ENCODE data around the gene DOK1. TPM values are rescaled to one million over a fixed set of nuclear protein-coding genes. Genes with fewer than 3 reads are reported as not detected.
A peak's percentile ranks its signal among the peaks of the same experiment; 100 is the strongest.

Gene DOK1
- 9.9 and 20.0 TPM in 2 replicates for total RNA-seq

DNA sequence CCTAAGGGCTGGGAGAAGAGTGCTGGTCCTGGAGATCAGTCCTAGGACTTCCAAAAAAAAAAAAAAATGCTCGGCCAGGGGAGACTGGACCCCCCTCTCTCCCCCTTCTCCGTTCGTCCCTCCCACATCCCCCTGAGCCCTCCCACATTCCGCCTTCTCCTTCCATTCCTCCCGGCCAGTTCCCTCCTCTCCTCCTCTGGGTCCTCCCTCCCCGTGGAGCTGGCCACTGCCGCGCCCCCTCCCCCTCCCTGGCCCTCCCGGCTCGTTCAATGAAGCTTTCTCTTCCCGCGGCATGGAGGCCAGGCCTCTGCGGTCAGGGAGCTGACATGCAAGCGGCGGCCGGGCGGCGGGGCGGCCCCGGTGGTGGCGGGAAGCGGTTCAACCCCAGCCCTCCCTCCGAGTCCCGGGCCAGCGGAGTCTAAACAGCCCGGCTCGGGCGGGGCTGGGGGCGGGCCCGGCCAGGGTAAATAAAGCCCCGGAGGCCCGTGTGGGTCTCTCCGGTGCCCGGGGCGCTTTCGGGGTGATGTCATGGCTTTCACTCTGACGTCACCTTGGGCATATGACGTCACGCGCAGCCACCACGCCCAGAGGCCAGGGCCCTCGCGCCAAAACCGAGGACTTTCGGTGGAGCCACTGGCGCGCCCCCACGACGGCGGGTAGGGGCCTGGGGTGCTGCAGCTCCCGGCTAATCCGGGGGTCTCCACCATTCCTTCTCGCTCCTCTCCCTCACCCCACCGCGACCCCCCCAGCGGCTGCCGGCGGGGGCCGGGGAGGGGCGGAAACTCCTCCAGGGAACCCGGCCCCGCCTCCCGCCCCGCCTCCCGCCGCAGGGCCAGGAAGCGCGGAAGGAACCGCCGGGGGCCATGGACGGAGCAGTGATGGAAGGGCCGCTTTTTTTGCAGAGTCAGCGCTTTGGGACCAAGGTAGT is at the start of gene DOK1, which contains the start of gene LOXL3:
Gene DOK1, plus strand, starts transcription at position 829 of the 928 bp plus-strand sequence. Its CDS starts 35 bp downstream, at position 864.
Gene LOXL3, minus strand, starts transcription at position 51 of the 928 bp plus-strand sequence. CDS start 1,308 bp downstream, outside the sequence.
- peak; percentile 91 for DNase-seq (ENCODE audit: low read depth)
- TF ChIP-seq, protein P1, sequence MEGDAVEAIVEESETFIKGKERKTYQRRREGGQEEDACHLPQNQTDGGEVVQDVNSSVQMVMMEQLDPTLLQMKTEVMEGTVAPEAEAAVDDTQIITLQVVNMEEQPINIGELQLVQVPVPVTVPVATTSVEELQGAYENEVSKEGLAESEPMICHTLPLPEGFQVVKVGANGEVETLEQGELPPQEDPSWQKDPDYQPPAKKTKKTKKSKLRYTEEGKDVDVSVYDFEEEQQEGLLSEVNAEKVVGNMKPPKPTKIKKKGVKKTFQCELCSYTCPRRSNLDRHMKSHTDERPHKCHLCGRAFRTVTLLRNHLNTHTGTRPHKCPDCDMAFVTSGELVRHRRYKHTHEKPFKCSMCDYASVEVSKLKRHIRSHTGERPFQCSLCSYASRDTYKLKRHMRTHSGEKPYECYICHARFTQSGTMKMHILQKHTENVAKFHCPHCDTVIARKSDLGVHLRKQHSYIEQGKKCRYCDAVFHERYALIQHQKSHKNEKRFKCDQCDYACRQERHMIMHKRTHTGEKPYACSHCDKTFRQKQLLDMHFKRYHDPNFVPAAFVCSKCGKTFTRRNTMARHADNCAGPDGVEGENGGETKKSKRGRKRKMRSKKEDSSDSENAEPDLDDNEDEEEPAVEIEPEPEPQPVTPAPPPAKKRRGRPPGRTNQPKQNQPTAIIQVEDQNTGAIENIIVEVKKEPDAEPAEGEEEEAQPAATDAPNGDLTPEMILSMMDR (IDR thresholded peaks at IDR 0.05; ENCODE audit: insufficient read depth, low read depth, low read length): no peak
- peak within 1 kb of the TSS; percentile 88 for H3K4me3 ChIP-seq (ENCODE audit: low read depth, low read length)

DNA sequence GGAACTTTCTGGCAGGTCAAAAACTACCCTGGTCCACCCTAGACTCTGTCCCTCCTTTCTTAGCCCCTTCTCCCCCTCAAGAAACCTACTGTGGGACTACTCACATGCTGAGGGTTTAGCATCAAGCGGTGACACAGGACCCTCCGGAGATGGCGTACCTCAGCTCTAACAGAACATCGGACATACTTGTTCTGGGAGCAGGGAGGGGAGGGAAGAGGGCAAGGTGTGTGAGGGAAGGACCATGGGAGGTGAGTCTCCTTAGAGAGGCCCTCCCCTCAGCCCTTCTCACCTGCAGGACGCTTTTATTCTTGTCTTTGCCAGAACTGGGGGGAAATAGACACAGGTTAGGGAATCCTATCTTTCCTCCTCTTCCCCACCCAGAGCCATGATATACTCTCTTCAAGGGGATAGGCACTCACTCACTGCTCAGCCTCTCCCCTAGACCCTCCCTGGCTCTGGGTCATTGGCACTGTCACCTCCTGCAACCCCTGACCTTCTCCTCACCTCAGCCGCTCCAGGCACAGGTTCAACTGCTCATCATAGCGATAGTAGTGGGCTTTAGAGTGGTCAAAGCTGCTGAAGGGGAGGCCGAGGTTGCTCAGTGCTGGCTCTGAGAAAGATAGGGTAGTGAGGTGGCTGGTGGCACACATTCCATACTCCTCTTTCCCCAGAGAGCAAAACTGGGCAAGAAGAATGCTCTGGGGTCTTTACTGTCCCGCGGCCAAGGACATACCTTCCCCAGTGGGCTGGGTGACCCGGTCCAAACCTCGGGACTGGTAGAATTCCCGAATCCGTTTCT is 48.9 kb upstream of the DOK1 start:
- no peak for DNase-seq (ENCODE audit: low read depth)
- TF ChIP-seq, protein P1 (IDR thresholded peaks at IDR 0.05; ENCODE audit: insufficient read depth, low read depth, low read length): no peak
- peak overlapping the region; percentile 40 for H3K4me3 ChIP-seq (ENCODE audit: low read depth, low read length)

DNA sequence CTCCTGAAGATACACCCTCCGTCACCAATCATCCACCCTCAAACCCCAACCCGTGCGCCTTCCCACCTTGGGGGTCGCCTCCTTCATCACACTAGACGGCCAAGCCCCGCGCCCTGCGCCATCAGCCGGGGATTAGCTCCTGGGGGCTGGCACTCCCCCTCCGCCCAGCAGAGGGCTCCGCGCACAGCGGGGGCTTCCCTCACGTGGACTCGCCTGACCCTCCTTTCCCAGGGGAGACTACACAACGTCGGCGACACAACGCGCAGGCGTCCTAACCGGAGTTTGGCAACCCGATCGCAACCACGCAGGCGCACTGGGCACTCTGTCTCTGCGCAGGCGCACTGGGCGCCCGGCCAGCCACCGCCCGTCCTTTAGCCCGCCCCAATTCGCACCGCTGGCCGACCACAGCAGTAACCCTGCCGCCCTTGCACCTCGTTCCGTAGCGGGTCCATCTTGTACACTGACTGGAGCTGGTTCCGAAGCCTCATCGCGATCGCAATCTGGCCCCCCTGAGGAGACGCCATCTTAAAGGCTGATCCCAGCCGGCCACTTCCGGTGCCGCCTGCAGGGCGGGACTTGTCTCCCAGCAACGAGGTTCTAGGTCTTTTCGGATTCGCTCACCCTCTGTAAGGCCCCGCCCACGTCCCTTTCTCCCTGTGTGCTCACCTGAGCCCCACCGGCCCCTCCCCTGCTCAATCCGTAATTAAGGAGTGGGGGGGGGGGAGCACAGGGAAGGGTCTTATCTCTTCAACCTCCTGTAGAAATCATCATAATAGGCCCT is 47.2 kb upstream of the DOK1 start, which contains the start of gene PCGF1:
Gene PCGF1, minus strand, starts transcription at position 551 of the 781 bp plus-strand sequence. Its CDS starts 27 bp downstream, at position 524.
- peak; percentile 98 for DNase-seq (ENCODE audit: low read depth)
- H3K4me3 ChIP-seq (ENCODE audit: low read depth, low read length): peak within 1 kb of the TSS; percentile 98
- TF ChIP-seq, protein P1 (IDR thresholded peaks at IDR 0.05; ENCODE audit: insufficient read depth, low read depth, low read length): peak; percentile 53

DNA sequence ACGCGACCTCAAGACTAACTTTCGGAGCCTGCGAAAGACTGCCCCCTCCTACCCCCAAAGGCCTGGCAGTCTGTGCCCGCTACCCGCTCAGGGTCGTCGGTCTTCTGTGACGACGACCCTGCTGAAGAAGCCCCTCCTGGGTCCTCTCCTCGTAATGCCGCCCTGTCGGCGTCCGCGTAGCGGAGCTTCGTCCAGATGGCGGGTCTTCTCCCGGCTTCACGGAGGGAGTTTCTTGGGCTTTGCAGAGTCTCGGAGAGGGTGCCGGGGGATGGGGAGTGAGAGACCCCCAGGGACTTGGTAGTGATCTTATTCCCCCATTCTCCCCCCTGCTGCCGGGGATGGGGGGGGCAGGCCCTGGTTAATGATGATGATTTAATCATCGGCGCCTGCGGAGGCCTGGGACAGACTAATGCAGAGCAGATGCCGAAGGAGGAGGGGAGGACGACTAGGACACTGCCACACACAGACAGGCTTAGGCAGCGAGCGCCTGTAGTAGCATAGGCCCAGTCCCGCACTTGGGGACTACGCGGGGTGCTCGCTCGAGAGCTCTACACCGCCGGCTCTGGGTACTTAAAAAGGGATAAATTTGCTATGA is 46.5 kb upstream of the DOK1 start:
- DNase-seq (ENCODE audit: low read depth): peak; percentile 42
- peak overlapping the region; percentile 98 for H3K4me3 ChIP-seq (ENCODE audit: low read depth, low read length)
- TF ChIP-seq, protein P1 (IDR thresholded peaks at IDR 0.05; ENCODE audit: insufficient read depth, low read depth, low read length): no peak

DNA sequence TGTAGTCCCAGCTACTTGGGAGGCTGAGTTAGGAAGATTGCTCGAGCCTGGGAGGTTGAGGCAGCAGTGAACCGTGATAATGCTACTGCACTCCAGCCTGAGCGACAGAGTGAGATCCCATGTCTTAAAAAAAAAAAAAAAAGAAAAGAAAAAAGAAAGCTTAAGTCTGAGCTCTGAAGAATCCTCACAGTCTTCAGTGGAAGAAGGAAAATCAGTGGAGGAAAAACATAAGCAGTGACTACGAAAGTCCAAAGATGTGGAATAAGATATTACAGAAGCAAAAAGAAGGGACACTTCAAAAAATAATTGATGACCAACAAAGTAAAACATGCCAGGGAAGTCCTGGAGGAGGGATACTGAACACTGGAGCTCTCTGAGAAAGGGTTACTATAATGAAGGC is 44.2 kb upstream of the DOK1 start:
- no peak for DNase-seq (ENCODE audit: low read depth)
- H3K4me3 ChIP-seq (ENCODE audit: low read depth, low read length): no peak overlapping the region
- TF ChIP-seq, protein P1 (IDR thresholded peaks at IDR 0.05; ENCODE audit: insufficient read depth, low read depth, low read length): no peak
